Measurements from ENCODE around the gene ATP6AP1.
"Not testable (repeated sequence)": the region's sequence is repeated elsewhere in the genome, so short reads cannot be mapped to it uniquely, and the experiment has no call there.

The ATP6AP1 gene

DNA sequence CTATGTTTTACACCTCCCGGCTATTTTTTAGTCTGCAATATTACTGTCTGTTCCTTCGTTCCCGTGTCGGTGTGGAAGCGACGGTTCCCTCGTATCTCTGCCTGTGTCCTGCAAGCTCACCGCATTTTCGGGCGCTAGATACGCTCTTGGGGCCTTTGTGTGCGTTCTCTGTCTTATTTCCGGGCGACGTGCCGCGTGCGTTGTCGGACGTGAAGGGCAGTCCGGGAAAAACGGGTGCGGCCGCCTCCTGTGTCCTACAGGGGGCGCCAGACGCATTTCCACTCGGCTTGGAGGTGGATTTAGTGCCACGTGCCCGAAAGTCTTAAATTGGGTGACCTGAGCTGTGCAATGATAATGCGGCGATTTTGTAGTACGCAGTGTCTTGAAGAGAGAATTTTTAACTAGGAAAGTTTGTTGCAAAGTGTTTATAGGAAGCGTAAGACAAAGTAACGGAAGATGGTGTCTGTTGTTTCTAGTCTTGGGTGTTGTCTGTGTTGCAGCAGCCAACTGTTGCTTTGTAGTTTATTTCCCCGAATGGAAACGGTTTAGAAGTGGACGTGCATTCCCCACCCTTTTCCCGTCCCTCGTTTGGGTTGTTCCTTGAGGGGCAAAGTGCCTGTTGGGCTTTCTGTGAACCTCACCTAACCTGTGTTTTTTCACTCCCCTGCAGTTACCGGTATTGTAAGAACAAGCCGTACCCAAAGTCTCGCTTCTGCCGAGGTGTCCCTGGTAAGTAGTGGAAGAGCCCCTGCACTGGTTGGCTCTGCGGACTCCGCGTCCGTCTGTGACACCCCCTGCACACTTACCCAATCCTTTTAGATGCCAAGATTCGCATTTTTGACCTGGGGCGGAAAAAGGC is 29.6 kb upstream of the ATP6AP1 start:
- peak in 11 of 14 donors; percentile 14 to 77 (median 59) for DNase-seq

DNA sequence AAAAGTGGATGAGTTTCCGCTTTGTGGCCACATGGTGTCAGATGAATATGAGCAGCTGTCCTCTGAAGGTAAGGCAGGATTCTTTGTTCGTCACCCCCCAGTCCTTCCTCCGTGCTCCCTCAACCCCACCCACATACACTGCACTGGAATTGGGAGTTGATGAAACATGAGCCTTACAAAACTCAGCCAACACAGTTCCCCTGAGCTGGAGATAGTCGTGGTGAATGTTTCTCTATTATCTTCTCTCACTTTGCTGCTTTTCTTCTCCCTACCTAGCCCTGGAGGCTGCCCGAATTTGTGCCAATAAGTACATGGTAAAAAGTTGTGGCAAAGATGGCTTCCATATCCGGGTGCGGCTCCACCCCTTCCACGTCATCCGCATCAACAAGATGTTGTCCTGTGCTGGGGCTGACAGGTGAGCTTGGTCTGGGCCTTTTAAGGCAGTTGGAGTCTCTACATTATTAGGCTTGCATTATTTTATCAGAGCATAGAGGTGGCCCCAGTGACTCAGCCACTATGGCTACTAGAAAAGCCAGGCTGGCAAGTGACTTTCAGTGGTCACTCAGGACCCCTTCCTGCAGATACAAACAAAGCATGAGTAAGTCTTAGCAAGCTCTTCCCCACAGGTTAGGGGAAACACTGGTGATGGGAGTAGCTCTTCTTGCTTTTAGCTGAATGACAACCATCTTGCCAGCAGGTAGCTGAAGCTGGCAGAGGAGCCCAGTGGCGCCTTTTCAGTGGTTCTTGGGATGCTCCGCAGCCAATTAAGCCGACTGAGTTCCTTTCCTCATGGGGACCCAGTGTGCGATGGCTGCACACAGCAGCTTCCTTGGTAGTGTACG is 28.7 kb upstream of the ATP6AP1 start:
- DNase-seq: no peak

DNA sequence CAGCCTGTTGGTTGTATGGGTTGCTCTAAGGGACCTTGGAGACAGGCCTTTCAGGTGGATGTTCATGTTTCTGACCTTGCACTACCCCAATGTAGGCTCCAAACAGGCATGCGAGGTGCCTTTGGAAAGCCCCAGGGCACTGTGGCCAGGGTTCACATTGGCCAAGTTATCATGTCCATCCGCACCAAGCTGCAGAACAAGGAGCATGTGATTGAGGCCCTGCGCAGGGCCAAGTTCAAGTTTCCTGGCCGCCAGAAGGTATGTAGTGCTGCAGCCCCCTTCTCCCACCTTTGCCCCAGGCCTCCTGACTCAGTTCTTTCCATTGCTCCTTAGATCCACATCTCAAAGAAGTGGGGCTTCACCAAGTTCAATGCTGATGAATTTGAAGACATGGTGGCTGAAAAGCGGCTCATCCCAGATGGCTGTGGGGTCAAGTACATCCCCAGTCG is 28.1 kb upstream of the ATP6AP1 start:
- not testable (repeated sequence) for DNase-seq

- DNase-seq: no peak
These were observed 27.3 kb upstream of the ATP6AP1 start for GRCh38 chrX:154401045-154401799.

DNA sequence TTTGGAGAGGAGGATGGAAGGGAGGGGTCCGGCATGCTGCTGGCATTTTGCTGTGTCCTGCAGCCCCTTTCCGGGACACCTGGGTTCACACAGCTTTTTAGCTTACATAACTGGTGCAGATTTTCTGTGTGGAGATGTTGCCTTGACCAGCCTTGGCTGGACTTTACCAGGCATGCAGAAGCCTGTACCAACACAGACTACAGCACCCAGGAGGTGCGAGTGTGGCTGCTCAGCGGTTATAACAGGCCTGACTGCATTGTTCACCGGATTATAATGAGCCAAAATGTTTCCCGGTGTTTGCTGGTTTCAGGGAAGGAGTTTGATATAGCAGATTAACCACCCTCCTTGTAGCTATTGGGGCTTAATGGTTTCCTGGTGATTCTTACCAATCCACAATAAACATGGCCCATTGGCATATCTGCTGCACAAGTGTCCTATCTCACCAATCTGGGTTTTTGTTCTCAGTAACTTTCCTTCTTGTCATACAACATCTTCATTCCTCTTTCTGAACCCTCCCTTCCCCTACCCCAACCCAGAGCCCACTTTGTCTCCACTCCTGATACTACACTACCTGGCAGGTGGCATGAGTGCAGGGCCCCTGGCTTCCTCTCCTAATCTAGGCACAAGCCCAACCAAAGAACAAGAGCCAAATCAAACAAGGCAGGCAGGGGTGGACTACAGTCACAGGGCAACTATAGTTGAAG is 26.4 kb upstream of the ATP6AP1 start:
- DNase-seq: no peak

- no peak for DNase-seq
These were observed 25.8 kb upstream of the ATP6AP1 start for GRCh38 chrX:154402622-154403127.

DNA sequence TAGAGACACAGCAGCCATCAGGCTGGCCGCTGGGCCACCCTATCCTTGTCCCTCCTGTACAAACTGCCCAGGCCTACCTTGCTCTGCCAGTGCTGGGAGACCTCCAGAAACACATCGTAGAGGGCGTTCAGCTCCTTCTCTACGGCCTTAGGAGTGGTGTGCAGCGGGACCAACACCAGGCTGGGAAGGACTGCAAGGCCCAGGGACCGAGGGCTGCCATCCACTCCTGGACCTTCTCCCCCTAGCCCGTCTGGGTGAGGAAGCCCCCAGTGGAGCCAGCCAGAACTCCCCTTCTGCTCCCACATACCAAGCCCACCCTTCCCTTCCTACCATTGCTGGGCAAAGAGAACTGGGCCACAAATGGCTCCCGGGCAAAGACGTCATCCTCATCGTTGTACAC is 25.3 kb upstream of the ATP6AP1 start:
- no peak for DNase-seq

DNA sequence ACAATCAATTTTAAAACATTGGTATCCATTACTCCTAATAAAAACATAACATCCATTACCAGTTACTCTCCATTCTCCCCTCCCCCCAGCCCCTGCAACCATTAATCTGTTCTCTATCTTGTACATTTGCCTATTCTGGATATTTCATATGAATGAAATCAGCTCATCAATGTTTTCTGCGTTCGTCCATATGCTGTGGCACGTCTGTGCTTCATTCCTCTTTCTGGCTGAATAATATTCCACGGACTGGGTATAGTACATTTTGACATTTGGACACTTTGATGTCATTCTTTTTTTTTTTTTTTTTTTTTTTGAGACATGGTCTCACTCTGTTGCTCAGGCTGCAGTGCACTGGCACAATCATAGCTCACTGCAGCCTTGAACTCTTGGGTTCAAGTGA is 24.6 kb upstream of the ATP6AP1 start:
- no peak for DNase-seq

- no peak for DNase-seq
These were observed 23.8 kb upstream of the ATP6AP1 start for GRCh38 chrX:154404625-154405192.

GRCh38 chrX:154408659-154409221 is 19.7 kb upstream of the ATP6AP1 start:
- DNase-seq: no peak

DNA sequence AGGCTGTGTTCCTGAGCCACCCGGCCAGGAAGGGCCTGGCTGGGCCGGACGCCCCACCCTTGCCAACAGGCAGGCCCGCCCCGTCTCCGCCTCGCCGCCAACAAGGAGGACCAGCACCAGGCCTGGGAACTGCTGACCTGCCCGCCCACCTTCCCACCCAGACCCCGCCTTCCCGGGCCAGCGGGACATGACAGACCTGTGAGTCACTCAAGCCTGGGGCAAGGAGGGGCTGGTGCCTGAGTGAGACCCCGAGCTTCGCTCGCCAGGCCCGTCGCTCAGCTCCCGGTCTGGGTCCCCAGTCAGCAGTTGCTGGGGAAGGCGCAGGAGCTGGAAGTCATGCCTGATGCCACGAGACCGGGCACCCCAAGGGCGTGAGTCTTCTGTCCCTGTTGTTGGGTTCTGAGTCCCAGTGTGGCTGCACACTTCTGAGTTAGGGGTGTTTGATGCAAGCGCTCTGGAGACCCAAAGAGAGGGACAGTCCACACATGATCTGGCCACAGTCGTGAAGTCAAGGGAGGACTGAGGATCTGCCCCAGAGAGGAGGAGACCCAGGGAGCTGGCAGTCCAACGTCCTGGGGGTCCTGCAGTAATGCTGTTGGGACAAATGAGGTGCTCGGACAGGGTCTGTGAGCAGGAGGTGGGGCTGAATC is 19.1 kb upstream of the ATP6AP1 start, which contains the start of gene DNASE1L1:
TSS of gene DNASE1L1 (minus strand) at position 33 of the 650 bp plus-strand sequence. CDS start 3,686 bp downstream, outside the sequence.
- peak in 4 of 14 donors; percentile 10 to 42 (median 26) for DNase-seq

- DNase-seq: peak in 7 of 14 donors; percentile 10 to 47 (median 38)
These were observed 16.5 kb upstream of the ATP6AP1 start for GRCh38 chrX:154411981-154412340.

GRCh38 chrX:154412468-154412867 is 16.0 kb upstream of the ATP6AP1 start:
- DNase-seq: no peak

GRCh38 chrX:154413142-154413541 is 15.3 kb upstream of the ATP6AP1 start:
- no peak for DNase-seq

GRCh38 chrX:154417157-154417556 is 11.3 kb upstream of the ATP6AP1 start:
- DNase-seq: peak in 1 of 14 donors; percentile 41

DNA sequence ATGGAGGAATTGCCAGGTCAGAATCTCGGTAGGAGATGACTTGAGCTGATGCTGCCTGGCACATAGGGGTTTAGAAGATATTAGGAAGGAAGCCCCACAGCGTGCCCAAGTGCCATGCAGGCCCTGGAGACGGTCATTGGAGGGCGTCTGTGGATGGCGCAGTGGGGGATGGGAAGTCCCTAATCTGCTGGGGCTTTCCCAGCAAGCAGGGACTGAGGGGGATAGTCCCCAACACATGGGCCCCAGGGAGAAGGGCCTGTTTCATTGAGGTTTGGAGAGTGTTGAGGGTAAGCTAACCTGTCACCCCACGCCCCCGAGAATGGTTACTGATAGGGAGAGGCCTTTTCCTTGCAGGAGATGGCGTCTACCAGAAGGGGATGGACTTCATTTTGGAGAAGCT is 9.3 kb upstream of the ATP6AP1 start:
- DNase-seq: no peak

DNA sequence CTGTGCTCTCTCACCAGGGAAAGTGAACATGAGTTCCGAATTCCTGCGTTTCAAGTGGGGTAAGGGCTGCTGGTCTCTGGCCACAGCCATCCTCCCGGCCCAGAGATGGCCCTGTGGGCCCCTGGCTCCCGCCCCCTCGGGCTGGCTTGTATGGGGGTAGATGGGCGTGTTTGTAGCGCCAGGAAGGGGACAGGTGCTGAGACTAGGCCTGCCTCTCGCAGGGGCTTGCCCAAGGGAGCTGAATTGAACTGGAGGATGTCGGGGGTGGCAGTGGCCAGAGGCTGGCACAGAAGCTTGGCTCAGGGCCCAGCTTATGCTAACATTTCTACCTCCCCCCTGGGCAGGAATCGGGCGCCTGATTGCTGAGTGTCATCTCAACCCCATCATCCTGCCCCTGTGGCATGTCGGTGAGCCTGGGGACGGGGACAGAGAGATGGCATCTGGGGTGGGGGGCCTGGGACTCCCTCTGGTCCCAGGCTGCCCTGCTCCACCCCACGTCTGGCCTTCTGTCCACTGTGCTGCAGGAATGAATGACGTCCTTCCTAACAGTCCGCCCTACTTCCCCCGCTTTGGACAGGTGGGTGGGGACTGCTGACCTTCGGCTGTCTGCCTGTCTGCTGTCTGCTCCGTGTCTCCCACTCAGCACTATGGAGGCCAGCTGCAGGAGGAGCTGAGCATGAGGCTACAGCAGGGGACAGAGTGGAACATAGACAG is 8.6 kb upstream of the ATP6AP1 start:
- DNase-seq: no peak

DNA sequence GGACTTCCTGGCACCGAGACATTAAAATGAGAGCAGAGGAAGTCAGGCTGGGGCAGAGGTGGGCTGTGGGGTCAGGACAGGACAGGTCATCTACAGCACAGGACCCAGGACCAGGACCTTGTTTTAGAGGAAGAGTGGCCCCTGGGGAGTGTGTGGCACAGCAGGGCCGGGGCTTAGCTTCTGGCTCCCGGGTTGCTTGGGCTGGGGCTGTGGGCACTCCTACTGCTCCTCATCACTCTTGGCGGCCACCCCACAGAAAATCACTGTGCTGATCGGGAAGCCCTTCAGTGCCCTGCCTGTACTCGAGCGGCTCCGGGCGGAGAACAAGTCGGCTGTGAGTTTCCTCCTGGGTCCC is 8.1 kb upstream of the ATP6AP1 start:
- no peak for DNase-seq

GRCh38 chrX:154426916-154427770 is 1.3 kb upstream of the ATP6AP1 start:
- DNase-seq: no peak

All from C1 segment of cervical spinal cord (tissue), 14 donors.